Osteoblast (primary cell): ENCODE results near the gene MFSD11. TPM values are rescaled to one million over a fixed set of nuclear protein-coding genes. Genes with fewer than 3 reads are reported as not detected.

ENCODE experiments used
- DNase-seq: peaks from one replicate; pipeline ENCODE4 v3.0.0; 2011; ENCODE audit warnings: low spot score, mixed read lengths; ENCODE audit not compliant: insufficient read length; ENCODE audit errors: missing footprints
- H2AFZ ChIP-seq: 2 replicates; pipeline ENCODE4 v1.6.0; 2011; ENCODE audit warnings: mild to moderate bottlenecking, low read length
- H3K27ac ChIP-seq: 2 replicates; pipeline ENCODE4 v1.5.1; 2011; ENCODE audit warnings: mild to moderate bottlenecking, low read depth, low read length, moderate library complexity
- H3K27me3 ChIP-seq: 2 replicates; pipeline ENCODE4 v1.6.0; 2012; ENCODE audit warnings: mild to moderate bottlenecking, control low read depth, inconsistent platforms, low read length, moderate library complexity; ENCODE audit not compliant: insufficient read depth
- H3K36me3 ChIP-seq: 2 replicates; pipeline ENCODE4 v1.5.1; 2011; ENCODE audit warnings: mild to moderate bottlenecking, low read length, control low read depth, moderate library complexity; ENCODE audit not compliant: insufficient read depth
- H3K4me1 ChIP-seq: 2 replicates; pipeline ENCODE4 v1.5.1; 2011; ENCODE audit warnings: mild to moderate bottlenecking, low read length, control low read depth, moderate library complexity; ENCODE audit not compliant: insufficient read depth
- H3K4me2 ChIP-seq: 2 replicates; pipeline ENCODE4 v1.6.0; 2011; ENCODE audit warnings: mild to moderate bottlenecking, low read length; ENCODE audit not compliant: insufficient read depth
- H3K4me3 ChIP-seq: fragments of 200-600 bp; sonication (generic); 3 replicates; pipeline ENCODE4 v1.5.1; 2012; ENCODE audit warnings: mild to moderate bottlenecking, low read length, inconsistent platforms; ENCODE audit not compliant: insufficient read depth
- H3K79me2 ChIP-seq: 2 replicates; pipeline ENCODE4 v1.6.0; 2012; ENCODE audit warnings: mild to moderate bottlenecking, low read length, control low read depth, inconsistent platforms; ENCODE audit not compliant: insufficient read depth
- H3K9me3 ChIP-seq: 2 replicates; pipeline ENCODE4 v1.5.1; 2011; ENCODE audit warnings: low read depth, low read length, control low read depth
- H4K20me1 ChIP-seq: 2 replicates; pipeline ENCODE4 v1.6.0; 2012; ENCODE audit warnings: mild to moderate bottlenecking, low read length, control low read depth; ENCODE audit not compliant: insufficient read depth
- CTCF ChIP-seq: IDR thresholded peaks from 2 replicates; pipeline ENCODE4 v1.5.1; 2011; ENCODE audit warnings: mild to moderate bottlenecking, low read depth, low read length, moderate library complexity; ENCODE audit errors: extremely low read depth
- total RNA-seq: library from RNA; depleted of rRNA; stranded (reverse); fragments of >200 nt; gene quantifications from 2 replicates; pipeline ENCODE4 v1.2.3, GENCODE V29; 2012

MFSD11 gene
- total RNA-seq, 1 donor, result 42.0 TPM

GRCh38 chr17:76735586-76736348 lies 2.2 kb upstream of the MFSD11 start:
- Histone ChIP-seq H3K36me3 (peaks cover 48% of the 10 kb centered on the region), H3K4me1 (peaks cover 40% of the 10 kb centered on the region), H3K9me3 (no peaks in the 10 kb centered on the region), H3K4me2 (peak overlapping the region; percentile 94), H3K27me3 (no peaks in the 10 kb centered on the region), H2AFZ (no peak overlapping the region), H4K20me1 (peaks cover 35% of the 10 kb centered on the region), H3K79me2 (peaks cover 84% of the 10 kb centered on the region), H3K27ac (peak overlapping the region; percentile 86), H3K4me3 (peak overlapping the region; percentile 98)
- TF ChIP-seq CTCF, result no peak
- DNase-seq, result peak; percentile 56

- DNase-seq, result peak; percentile 90
- H3K79me2 ChIP-seq, result peaks cover 80% of the 10 kb centered on the region
- peak overlapping the region; percentile 98 for H3K4me3 ChIP-seq
- peak overlapping the region; percentile 94 for H3K4me2 ChIP-seq
- peak overlapping the region; percentile 86 for H3K27ac ChIP-seq
- peak overlapping the region; percentile 37 for H2AFZ ChIP-seq
- TF ChIP-seq CTCF, result no peak
- H3K4me1 ChIP-seq, result peaks cover 40% of the 10 kb centered on the region
- peaks cover 42% of the 10 kb centered on the region for H3K36me3 ChIP-seq
- no peaks in the 10 kb centered on the region for H3K27me3 ChIP-seq
- peaks cover 35% of the 10 kb centered on the region for H4K20me1 ChIP-seq
- H3K9me3 ChIP-seq, result no peaks in the 10 kb centered on the region
These were observed 1.4 kb upstream of the MFSD11 start for GRCh38 chr17:76736349-76737081.

GRCh38 chr17:76737082-76737675 lies 740 bp upstream of the MFSD11 start, which contains the start of gene SRSF2:
SRSF2 (minus strand) TSS chr17:76737331; CDS start chr17:76737160, 171 bp downstream.
- peaks cover 47% of the 10 kb centered on the region for H3K36me3 ChIP-seq
- H3K9me3 ChIP-seq, result no peaks in the 10 kb centered on the region
- peaks cover 35% of the 10 kb centered on the region for H4K20me1 ChIP-seq
- H3K79me2 ChIP-seq, result peaks cover 73% of the 10 kb centered on the region
- no peak for TF ChIP-seq CTCF
- H3K4me2 ChIP-seq, result peak within 1 kb of the TSS; percentile 94
- peak within 1 kb of the TSS; percentile 98 for H2AFZ ChIP-seq
- peak within 1 kb of the TSS; percentile 98 for H3K4me3 ChIP-seq
- peak within 1 kb of the TSS; percentile 96 for H3K27ac ChIP-seq
- DNase-seq, result peak; percentile 98
- H3K4me1 ChIP-seq, result peaks cover 40% of the 10 kb centered on the region
- H3K27me3 ChIP-seq, result no peaks in the 10 kb centered on the region
